HepG2 (cell line): Measurements from ENCODE around the gene ST3GAL4. TPM values are rescaled to one million over a fixed set of nuclear protein-coding genes. Genes with fewer than 3 reads are reported as not detected.

Experiments used
- ATAC-seq: fragments of 200-7000 bp; cut with Tn5 transposase; 3 replicates; pipeline ENCODE4 v1.9.1; 2020; ENCODE audit warnings: mild to moderate bottlenecking, moderate library complexity
- BruUV-seq: library from RNA; stranded (reverse); fragments of 400-500 nt; replicated peaks from 2 replicates; lab custom pipeline; 2021; lab: Mats Ljungman, UMichigan
- CTCF ChIA-PET: fragments of 300-600 bp; formaldehyde crosslinking; extraction: SDS; loops from one replicate; lab custom pipeline; 2021; ENCODE audit warnings: low total read pairs, inconsistent platforms, low intra/inter-chr PET ratio; lab: Yijun Ruan, JAX
- POLR2A ChIA-PET: fragments of 350-600 bp; sonication (Branson Sonifier 250); formaldehyde crosslinking; loops from one replicate; lab custom pipeline; 2020; ENCODE audit warnings: antibody characterized with exemption, inconsistent platforms; lab: Yijun Ruan, JAX
- DNase-seq: peaks from one replicate; pipeline ENCODE4 v3.0.0-alpha.2; 2015; ENCODE audit warnings: low spot score
- FAIRE-seq: peaks from 3 replicates; lab custom pipeline; 2011; peaks lifted over from hg19 to GRCh38; lab: Jason Lieb, UNC
- H2AFZ ChIP-seq: one replicate; pipeline ENCODE4 v1.6.1; 2011; ENCODE audit warnings: low read length, inconsistent platforms
- H3K27ac ChIP-seq: fragments of 300-600 bp; 3 replicates; pipeline ENCODE4 v1.8.0; 2011; ENCODE audit warnings: mixed run types, mild to moderate bottlenecking, mixed read lengths, low read length, inconsistent platforms; ENCODE audit not compliant: insufficient read depth; ENCODE audit errors: extremely low read length
- H3K27me3 ChIP-seq, 2 experiments: fragments of 200-600 bp in 1 of 2; 2 replicates in 1 of 2; 3 replicates in 1 of 2; pipeline versions ENCODE4 v1.6.0 to v1.8.0; 2011; ENCODE audit warnings: low read length in 2 of 2, mild to moderate bottlenecking in 2 of 2, moderate library complexity in 2 of 2, inconsistent platforms in 1 of 2; ENCODE audit not compliant: insufficient read depth in 2 of 2, control insufficient read depth in 1 of 2
- H3K36me3 ChIP-seq, 2 experiments: fragments of 200-600 bp in 1 of 2; replicated peaks in 1 of 2; 2 replicates in 1 of 2; 3 replicates in 1 of 2; pipeline versions ENCODE4 v1.5.1 to v1.8.0; 2011; ENCODE audit warnings: low read length in 2 of 2, inconsistent platforms in 1 of 2; ENCODE audit not compliant: insufficient read depth in 2 of 2, control insufficient read depth in 1 of 2
- H3K4me1 ChIP-seq: 2 replicates; pipeline ENCODE4 v1.5.1; 2012; ENCODE audit warnings: low read length, inconsistent platforms; ENCODE audit not compliant: insufficient read depth
- H3K4me2 ChIP-seq: 2 replicates; pipeline ENCODE4 v1.6.0; 2011; ENCODE audit warnings: low read depth, low read length, inconsistent platforms
- H3K4me3 ChIP-seq, 3 experiments: fragments of 200-600 bp in 1 of 3; sonication (generic), shearing (Covaris generic) in 1 of 3; replicated peaks in 1 of 3; 2 replicates each; pipeline ENCODE4 v1.5.1; 2011 to 2016; ENCODE audit warnings: low read length in 3 of 3, inconsistent platforms in 2 of 3, low read depth in 2 of 3, mild to moderate bottlenecking in 2 of 3, control low read depth in 1 of 3, mixed read lengths in 1 of 3; ENCODE audit not compliant: insufficient read depth in 1 of 3
- H3K79me2 ChIP-seq: one replicate; pipeline ENCODE4 v1.6.1; 2011; ENCODE audit warnings: low read length, inconsistent platforms; ENCODE audit not compliant: insufficient read depth
- H3K9ac ChIP-seq: 2 replicates; pipeline ENCODE4 v1.6.0; 2011; ENCODE audit warnings: mild to moderate bottlenecking, low read depth, low read length, inconsistent platforms; ENCODE audit not compliant: insufficient read depth
- H3K9me3 ChIP-seq: 2 replicates; pipeline ENCODE4 v1.5.1; 2012; ENCODE audit warnings: mild to moderate bottlenecking, low read length
- H4K20me1 ChIP-seq: 2 replicates; pipeline ENCODE4 v1.6.0; 2011; ENCODE audit warnings: inconsistent platforms, mild to moderate bottlenecking, low read length, moderate library complexity; ENCODE audit not compliant: insufficient read depth
- BRF2 ChIP-seq: sonication (generic); formaldehyde crosslinking; IDR thresholded peaks from 2 replicates; pipeline ENCODE4 v1.8.1; 2022; ENCODE audit warnings: mild to moderate bottlenecking, missing genetic modification reagents
- KLF6 ChIP-seq: IDR thresholded peaks from 2 replicates; pipeline ENCODE4 v1.8.0; 2016; ENCODE audit warnings: missing biosample characterization, missing genetic modification reagents
- PLRG1 ChIP-seq: fragments of 450-650 bp; conservative IDR thresholded peaks from 2 replicates; pipeline ENCODE4 v1.6.1; 2016
- PRDM4 ChIP-seq: sonication (generic); formaldehyde crosslinking; IDR thresholded peaks from 2 replicates; pipeline ENCODE4 v1.9.0; 2021; ENCODE audit warnings: missing genetic modification reagents, borderline replicate concordance
- TSC22D2 ChIP-seq: sonication (generic); formaldehyde crosslinking; IDR thresholded peaks from 2 replicates; pipeline ENCODE4 v1.5.1; 2020; ENCODE audit warnings: missing genetic modification reagents, mild to moderate bottlenecking, borderline replicate concordance
- ZNF605 ChIP-seq: sonication (generic); formaldehyde crosslinking; IDR thresholded peaks from 2 replicates; pipeline ENCODE4 v1.8.0; 2022; ENCODE audit warnings: mild to moderate bottlenecking, missing genetic modification reagents
- ZNF615 ChIP-seq: sonication (generic); formaldehyde crosslinking; IDR thresholded peaks from 2 replicates; pipeline ENCODE4 v1.5.0; 2020; ENCODE audit warnings: mild to moderate bottlenecking, missing genetic modification reagents, borderline replicate concordance
- WGBS: methylation state at CpG from one replicate; pipeline ENCODE4 v1.1.6; 2017; ENCODE audit warnings: low lambda C conversion rate; 5-methylcytosine and 5-hydroxymethylcytosine counted together
- in situ Hi-C: cut with HindIII; loops from 2 replicates; pipeline ENCODE4 v1.10.0; 2017; ENCODE audit warnings: low pct_unique_long_range_greater_than_20kb; ENCODE audit not compliant: extremely low pct_ligation_motif_present
- intact Hi-C: fragments of 100-400 bp; cut with micrococcal nuclease; formaldehyde crosslinking; loops from one replicate; pipeline ENCODE4 v1.10.0; 2022; ENCODE audit not compliant: unreplicated experiment
- polyA plus RNA-seq, 8 experiments: library from polyadenylated mRNA; depleted of rRNA in 3 of 8; stranded (reverse) in 7 of 8; unstranded in 1 of 8; fragments of >200 nt; fragmentation: Illumina TruSeq in 4 of 8; extraction: Trizol in 4 of 8; gene quantifications; 2 replicates each; pipeline versions ENCODE4 v1.2.1 to v1.2.3, GENCODE V29; 2011 to 2016; ENCODE audit warnings: low read depth in 4 of 8, missing spikeins in 1 of 8, mixed read lengths in 1 of 8; ENCODE audit not compliant: insufficient read depth in 1 of 8
- total RNA-seq, 5 experiments: library from RNA; depleted of rRNA; stranded (reverse); fragments of >200 nt; fragmentation: Illumina TruSeq; extraction: Trizol; gene quantifications; 2 replicates each; pipeline ENCODE4 v1.2.3, GENCODE V29; 2016; ENCODE audit warnings: low read depth in 1 of 5
- TF ChIP-seq, protein P1 (sequence below): sonication (generic); formaldehyde crosslinking; IDR thresholded peaks from 2 replicates; pipeline ENCODE4 v1.8.1; 2023; ENCODE audit warnings: mild to moderate bottlenecking, inconsistent platforms, moderate library complexity, missing genetic modification reagents, borderline replicate concordance
- TF ChIP-seq, protein P2 (sequence below): IDR thresholded peaks from 2 replicates; pipeline ENCODE4 v1.6.1; 2018; ENCODE audit warnings: missing genetic modification reagents
- TF ChIP-seq, protein P3 (sequence below): sonication (generic); formaldehyde crosslinking; IDR thresholded peaks from 2 replicates; pipeline ENCODE4 v1.5.0; 2020; ENCODE audit warnings: mild to moderate bottlenecking, missing genetic modification reagents, borderline replicate concordance

ST3GAL4 gene
- total and polyA plus RNA-seq, 2 of the 13 experiments (the other 11 are each of a cell fraction or from before 2014, with no cell fraction given) = 9.1 to 13.3 TPM

DNA sequence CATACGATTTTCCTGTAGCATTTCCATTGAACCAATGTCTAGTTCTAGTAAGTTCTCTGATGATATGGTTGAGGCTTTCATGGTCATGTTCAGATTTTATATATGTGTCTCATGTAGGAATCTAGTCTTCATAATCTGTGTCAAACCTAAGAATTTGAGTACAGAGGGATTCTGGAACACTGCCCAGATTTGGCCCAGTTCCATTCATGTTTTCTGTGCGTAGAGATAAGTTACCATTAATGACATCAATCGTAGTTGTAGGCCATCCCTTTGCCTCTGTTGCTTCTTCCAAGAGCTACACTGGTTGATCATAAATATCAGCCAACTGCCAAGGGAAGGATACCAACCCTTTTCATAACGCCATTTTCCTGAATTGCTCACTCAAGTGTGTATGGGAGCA, 23.3 kb downstream of the ST3GAL4 start:
- Histone ChIP-seq H3K4me1 (no peaks in the 10 kb centered on the region), H3K36me3 (no peaks in the 10 kb centered on the region; a peak in 1 of 5 replicates), H3K4me2 (no peak overlapping the region), H3K27ac (no peak overlapping the region), H3K27me3 (no peaks in the 10 kb centered on the region), H3K9me3 (no peaks in the 10 kb centered on the region), H3K4me3 (no peak overlapping the region), H4K20me1 (no peaks in the 10 kb centered on the region), H3K79me2 (peaks cover 11% of the 10 kb centered on the region), H3K9ac (no peak overlapping the region), H2AFZ (no peak overlapping the region)
- in situ Hi-C loops (no loop called here), intact Hi-C loops (no loop called here)
- POLR2A ChIA-PET = no interaction called here
- 99% methylated on average over 4 of the region's 4 CpGs for WGBS
- TF ChIP-seq BRF2 = no peak
- CTCF ChIA-PET = no interaction called here
- DNase-seq (no peak), ATAC-seq (no peak), FAIRE-seq (no peak)
- BruUV-seq = no TSS peak

DNA sequence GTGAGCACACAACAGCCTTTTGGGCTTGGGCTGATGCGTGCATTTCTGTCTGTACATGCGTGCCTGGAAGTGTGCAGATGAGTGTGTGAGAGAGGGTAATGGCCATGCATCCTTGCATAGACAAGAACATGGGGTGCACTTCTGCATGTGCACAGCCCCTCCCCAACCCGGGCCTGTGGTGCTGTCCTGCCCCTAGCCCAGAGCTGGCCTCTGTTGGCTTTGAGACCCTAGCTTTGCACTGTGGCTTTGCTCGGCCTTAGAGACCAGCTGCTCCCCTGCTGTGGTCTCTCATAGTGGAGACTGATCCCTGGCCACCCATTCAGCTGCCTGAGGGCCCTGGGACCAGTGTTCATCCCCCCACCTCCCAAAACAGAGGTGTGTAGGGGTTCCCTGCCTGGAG, 25.4 kb downstream of the ST3GAL4 start:
- Histone ChIP-seq H3K4me3 (no peak overlapping the region), H3K4me1 (no peaks in the 10 kb centered on the region), H3K4me2 (no peak overlapping the region), H3K27ac (no peak overlapping the region), H3K9ac (no peak overlapping the region), H3K79me2 (peaks cover 11% of the 10 kb centered on the region), H2AFZ (no peak overlapping the region), H3K27me3 (no peaks in the 10 kb centered on the region), H3K36me3 (no peaks in the 10 kb centered on the region; a peak in 1 of 5 replicates), H3K9me3 (no peaks in the 10 kb centered on the region), H4K20me1 (no peaks in the 10 kb centered on the region)
- intact Hi-C loops (no loop called here), in situ Hi-C loops (no loop called here)
- DNase-seq (no peak), ATAC-seq (no peak), FAIRE-seq (no peak)
- WGBS = 100% methylated on average over 2 of the region's 4 CpGs
- ChIA-PET POLR2A (no interaction called here), CTCF (no interaction called here)
- BruUV-seq = no TSS peak
- TF ChIP-seq, protein P1, sequence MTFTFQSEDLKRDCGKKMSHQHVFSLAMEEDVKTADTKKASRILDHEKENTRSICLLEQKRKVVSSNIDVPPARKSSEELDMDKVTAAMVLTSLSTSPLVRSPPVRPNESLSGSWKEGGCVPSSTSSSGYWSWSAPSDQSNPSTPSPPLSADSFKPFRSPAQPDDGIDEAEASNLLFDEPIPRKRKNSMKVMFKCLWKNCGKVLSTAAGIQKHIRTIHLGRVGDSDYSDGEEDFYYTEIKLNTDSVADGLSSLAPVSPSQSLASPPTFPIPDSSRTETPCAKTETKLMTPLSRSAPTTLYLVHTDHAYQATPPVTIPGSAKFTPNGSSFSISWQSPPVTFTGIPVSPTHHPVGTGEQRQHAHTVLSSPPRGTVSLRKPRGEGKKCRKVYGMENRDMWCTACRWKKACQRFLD (CRISPR knock-in tag) = no peak
- TF ChIP-seq PLRG1 (no peak), ZNF615 (CRISPR knock-in tag) (no peak), ZNF605 (CRISPR knock-in tag) (no peak), TSC22D2 (CRISPR knock-in tag) (no peak), KLF6 (no peak), PRDM4 (CRISPR knock-in tag) (no peak)
- TF ChIP-seq, protein P2, sequence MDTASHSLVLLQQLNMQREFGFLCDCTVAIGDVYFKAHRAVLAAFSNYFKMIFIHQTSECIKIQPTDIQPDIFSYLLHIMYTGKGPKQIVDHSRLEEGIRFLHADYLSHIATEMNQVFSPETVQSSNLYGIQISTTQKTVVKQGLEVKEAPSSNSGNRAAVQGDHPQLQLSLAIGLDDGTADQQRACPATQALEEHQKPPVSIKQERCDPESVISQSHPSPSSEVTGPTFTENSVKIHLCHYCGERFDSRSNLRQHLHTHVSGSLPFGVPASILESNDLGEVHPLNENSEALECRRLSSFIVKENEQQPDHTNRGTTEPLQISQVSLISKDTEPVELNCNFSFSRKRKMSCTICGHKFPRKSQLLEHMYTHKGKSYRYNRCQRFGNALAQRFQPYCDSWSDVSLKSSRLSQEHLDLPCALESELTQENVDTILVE (CRISPR knock-in tag) = no peak
- TF ChIP-seq, protein P3, sequence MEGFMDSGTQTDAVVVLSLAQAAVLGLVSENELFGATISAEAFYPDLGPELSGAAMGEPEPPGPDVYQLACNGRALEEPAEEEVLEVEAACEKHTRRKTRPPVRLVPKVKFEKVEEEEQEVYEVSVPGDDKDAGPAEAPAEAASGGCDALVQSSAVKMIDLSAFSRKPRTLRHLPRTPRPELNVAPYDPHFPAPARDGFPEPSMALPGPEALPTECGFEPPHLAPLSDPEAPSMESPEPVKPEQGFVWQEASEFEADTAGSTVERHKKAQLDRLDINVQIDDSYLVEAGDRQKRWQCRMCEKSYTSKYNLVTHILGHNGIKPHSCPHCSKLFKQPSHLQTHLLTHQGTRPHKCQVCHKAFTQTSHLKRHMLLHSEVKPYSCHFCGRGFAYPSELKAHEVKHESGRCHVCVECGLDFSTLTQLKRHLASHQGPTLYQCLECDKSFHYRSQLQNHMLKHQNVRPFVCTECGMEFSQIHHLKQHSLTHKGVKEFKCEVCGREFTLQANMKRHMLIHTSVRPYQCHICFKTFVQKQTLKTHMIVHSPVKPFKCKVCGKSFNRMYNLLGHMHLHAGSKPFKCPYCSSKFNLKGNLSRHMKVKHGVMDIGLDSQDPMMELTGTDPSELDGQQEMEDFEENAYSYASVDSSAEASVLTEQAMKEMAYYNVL (CRISPR knock-in tag) = no peak
